Adrenal gland (tissue), 12 donors: ENCODE data around the gene KRTAP19-1. TPM values are rescaled to one million over a fixed set of nuclear protein-coding genes. Genes with fewer than 3 reads are reported as not detected.

Source experiments
- DNase-seq, 7 donors: peaks; one replicate each; pipeline ENCODE4 v3.0.0-alpha.2; 2019 to 2020
- H3K27ac ChIP-seq, 5 donors: fragments of 200-600 bp; sonication (generic) in 4 of 5; 1 replicate in 3 of 5; 2 replicates in 2 of 5; pipeline versions ENCODE4 v1.5.1 to v1.8.0; 2016 to 2020; ENCODE audit warnings: mild to moderate bottlenecking in 1 of 5
- H3K27me3 ChIP-seq: fragments of 200-600 bp; 2 replicates; pipeline ENCODE4 v1.8.0; 2021
- H3K36me3 ChIP-seq, 2 donors: fragments of 200-600 bp; replicated peaks in 1 of 2; 1 replicate in 1 of 2; 2 replicates in 1 of 2; pipeline versions ENCODE4 v1.5.1 to v1.8.0; 2018 to 2022
- H3K4me1 ChIP-seq, 2 donors: fragments of 200-600 bp; replicated peaks in 1 of 2; 1 replicate in 1 of 2; 2 replicates in 1 of 2; pipeline versions ENCODE4 v1.5.1 to v1.8.0; 2018 to 2021
- H3K4me3 ChIP-seq, 4 donors: fragments of 200-600 bp; sonication (generic) in 3 of 4; one replicate each; pipeline ENCODE4 v1.5.1; 2016 to 2018
- H3K9me3 ChIP-seq, 3 donors: fragments of 200-600 bp; sonication (generic) in 1 of 3; replicated peaks in 1 of 3; 1 replicate in 2 of 3; 2 replicates in 1 of 3; pipeline versions ENCODE4 v1.5.1 to v1.8.0; 2016 to 2021
- CTCF ChIP-seq, 6 experiments: fragments of 450-650 bp in 4 of 6; fragments of 200-600 bp in 2 of 6; sonication (generic) in 1 of 6; IDR thresholded peaks; 1 replicate in 5 of 6; 2 replicates in 1 of 6; pipeline versions ENCODE4 v1.5.1 to v1.8.0; 2016 to 2021; ENCODE audit warnings: antibody characterized with exemption in 6 of 6, mild to moderate bottlenecking in 2 of 6, moderate library complexity in 1 of 6
- POLR2A ChIP-seq, 2 donors: fragments of 450-650 bp; IDR thresholded peaks; one replicate each; pipeline ENCODE4 v1.6.1; 2017; ENCODE audit warnings: antibody characterized with exemption in 2 of 2, mild to moderate bottlenecking in 2 of 2, moderate library complexity in 1 of 2
- WGBS, 4 donors: extraction: QIAGEN DNeasy Blood & Tissue Kit in 2 of 4; methylation state at CpG; one replicate each; pipeline versions ENCODE4 v1.1.5 to v1.1.7; 2013 to 2017; 5-methylcytosine and 5-hydroxymethylcytosine counted together
- intact Hi-C, 2 donors: fragments of 100-400 bp; cut with DNase I; formaldehyde crosslinking; loops; one replicate each; pipeline versions ENCODE4 v1.14.1 to v1.15.0; 2022 to 2023
- polyA plus RNA-seq, 3 donors: library from polyadenylated mRNA; stranded (reverse); fragments of 200-250 nt in 2 of 3; fragments of 350-450 nt in 1 of 3; fragmentation: Illumina TruSeq in 1 of 3; extraction: RNeasy Lipid Tissue Mini Kit (QIAGEN cat#74804) in 1 of 3; gene quantifications; one replicate each; pipeline ENCODE4 v1.2.3, GENCODE V29; 2013 to 2014
- total RNA-seq, 9 donors: library from RNA; depleted of rRNA in 4 of 9; stranded (reverse); fragments of >200 nt in 4 of 9; fragments of 120-200 nt in 1 of 9; fragmentation: NEBNext Ultra II Directional in 1 of 9; extraction: Animal tissue kit (Norgen Biotek cat#: 25700) in 1 of 9; gene quantifications; one replicate each; pipeline versions ENCODE4 v1.1.0 to v1.2.4, GENCODE V29; 2013 to 2023
- donor health status: healthy with polysubstance abuse.
- donor health status: Bipolar disorder and iron deficiency.
- donor health status: DM: yes; HTN: yes; CAD: no.
- donor health status: DM: no; HTN: no; CAD: no.
- donor health status: DM: no; HTN: no; CAD: no.
- donor health status: DM: yes; HTN: yes; CAD: no.

Gene KRTAP19-1
- total and polyA plus RNA-seq, 12 donors, result not detected

- Histone ChIP-seq H3K27ac (no peak overlapping the region), H3K36me3 (no peaks in the 10 kb centered on the region), H3K4me3 (no peak overlapping the region), H3K27me3 (no peaks in the 10 kb centered on the region), H3K4me1 (no peaks in the 10 kb centered on the region), H3K9me3 (no peaks in the 10 kb centered on the region)
- TF ChIP-seq POLR2A (IDR thresholded peaks at IDR 0.05) (no peak), CTCF (IDR thresholded peaks at IDR 0.05) (no peak)
- WGBS, 4 donors, result 74 to 90% (median 83%) methylated on average over 3 of the region's 3 CpGs
- DNase-seq, result no peak
- intact Hi-C loops, result no loop called here
These were observed 31.7 kb downstream of the KRTAP19-1 start for GRCh38 chr21:30448514-30448913.

- Histone ChIP-seq H3K27me3 (no peaks in the 10 kb centered on the region), H3K4me3 (no peak overlapping the region), H3K9me3 (no peaks in the 10 kb centered on the region), H3K4me1 (no peaks in the 10 kb centered on the region), H3K36me3 (no peaks in the 10 kb centered on the region), H3K27ac (no peak overlapping the region)
- 25 to 44% (median 36%) methylated on average over 4 of the region's 4 CpGs for WGBS, 4 donors
- intact Hi-C loops, result no loop called here
- DNase-seq, result no peak
- TF ChIP-seq POLR2A (IDR thresholded peaks at IDR 0.05), result no peak
- no peak for TF ChIP-seq CTCF (IDR thresholded peaks at IDR 0.05)
These were observed 33.1 kb downstream of the KRTAP19-1 start for GRCh38 chr21:30447056-30447455.

- Histone ChIP-seq H3K4me1 (no peaks in the 10 kb centered on the region), H3K27ac (no peak overlapping the region), H3K4me3 (no peak overlapping the region), H3K9me3 (no peaks in the 10 kb centered on the region), H3K27me3 (no peaks in the 10 kb centered on the region), H3K36me3 (no peaks in the 10 kb centered on the region)
- DNase-seq, result no peak
- intact Hi-C loops, result no loop called here
- TF ChIP-seq CTCF (IDR thresholded peaks at IDR 0.05), result no peak
- no peak for TF ChIP-seq POLR2A (IDR thresholded peaks at IDR 0.05)
- 41 to 53% (median 42%) methylated on average over 1 of the region's 1 CpG for WGBS, 4 donors
These were observed 36.0 kb downstream of the KRTAP19-1 start for GRCh38 chr21:30444204-30444603.

GRCh38 chr21:30443226-30443625 lies 36.9 kb downstream of the KRTAP19-1 start:
- no peak for DNase-seq
- H3K9me3 ChIP-seq, result no peaks in the 10 kb centered on the region
- intact Hi-C loops, result no loop called here
- no peaks in the 10 kb centered on the region for H3K27me3 ChIP-seq
- no peaks in the 10 kb centered on the region for H3K36me3 ChIP-seq
- TF ChIP-seq POLR2A (IDR thresholded peaks at IDR 0.05) (no peak), CTCF (IDR thresholded peaks at IDR 0.05) (no peak)
- no peak overlapping the region for H3K4me3 ChIP-seq
- H3K4me1 ChIP-seq, result no peaks in the 10 kb centered on the region
- H3K27ac ChIP-seq, result no peak overlapping the region
